Omental fat pad (tissue), 4 donors: Measurements from ENCODE around the gene APBA2. TPM values are rescaled to one million over a fixed set of nuclear protein-coding genes. Genes with fewer than 3 reads are reported as not detected.

Experiments used
- ATAC-seq: fragments of 150-250 bp; one replicate; pipeline ENCODE4 v1.9.1; 2016; ENCODE audit warnings: mild to moderate bottlenecking, moderate library complexity; ENCODE audit not compliant: low FRiP score
- DNase-seq: peaks from one replicate; pipeline ENCODE4 v3.0.0-alpha.2; 2019; ENCODE audit warnings: low spot score
- total RNA-seq, 4 donors: library from RNA; depleted of rRNA; stranded (reverse); fragments of >200 nt; gene quantifications; one replicate each; pipeline ENCODE4 v1.1.0, GENCODE V29; 2016
- TF ChIP-seq, protein P1 (sequence below), 3 donors: fragments of 450-650 bp; IDR thresholded peaks; one replicate each; pipeline ENCODE4 v1.5.1; 2016 to 2017; ENCODE audit warnings: antibody characterized with exemption in 3 of 3, mild to moderate bottlenecking in 3 of 3, moderate library complexity in 2 of 3

The APBA2 gene
- total RNA-seq, 4 donors from 2014 or later: 0.93 to 4.3 (median 2.6) TPM

DNA sequence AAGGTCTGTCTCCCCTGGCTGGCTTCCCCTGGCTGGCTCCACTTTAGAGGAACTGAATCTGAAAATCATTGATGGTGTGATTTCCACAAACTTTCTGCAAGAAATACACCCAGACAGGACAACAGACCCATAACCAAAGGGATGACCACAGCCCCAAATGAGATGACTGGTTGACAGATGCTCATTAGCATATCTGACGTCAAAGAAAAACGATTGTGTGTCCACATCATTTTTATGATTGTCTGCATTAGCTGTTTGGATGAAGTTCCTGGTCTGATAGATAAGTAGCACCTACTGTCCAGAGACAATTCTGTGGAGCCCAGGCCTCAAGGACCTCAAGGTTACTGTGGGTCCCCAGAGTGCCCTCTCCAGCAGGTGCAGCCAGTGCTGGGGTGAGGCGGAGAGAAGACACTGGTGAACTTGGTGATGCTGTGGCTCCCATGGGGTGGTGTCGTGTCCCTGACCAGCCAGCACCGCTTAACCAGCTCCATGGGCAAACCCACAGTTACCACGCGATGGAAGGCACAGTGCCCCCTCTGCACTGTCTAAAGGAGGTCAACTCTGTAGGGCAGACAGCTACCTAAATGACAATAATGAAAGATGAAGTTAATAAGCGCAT lies 256.5 kb downstream of the APBA2 start:
- TF ChIP-seq, protein P1, sequence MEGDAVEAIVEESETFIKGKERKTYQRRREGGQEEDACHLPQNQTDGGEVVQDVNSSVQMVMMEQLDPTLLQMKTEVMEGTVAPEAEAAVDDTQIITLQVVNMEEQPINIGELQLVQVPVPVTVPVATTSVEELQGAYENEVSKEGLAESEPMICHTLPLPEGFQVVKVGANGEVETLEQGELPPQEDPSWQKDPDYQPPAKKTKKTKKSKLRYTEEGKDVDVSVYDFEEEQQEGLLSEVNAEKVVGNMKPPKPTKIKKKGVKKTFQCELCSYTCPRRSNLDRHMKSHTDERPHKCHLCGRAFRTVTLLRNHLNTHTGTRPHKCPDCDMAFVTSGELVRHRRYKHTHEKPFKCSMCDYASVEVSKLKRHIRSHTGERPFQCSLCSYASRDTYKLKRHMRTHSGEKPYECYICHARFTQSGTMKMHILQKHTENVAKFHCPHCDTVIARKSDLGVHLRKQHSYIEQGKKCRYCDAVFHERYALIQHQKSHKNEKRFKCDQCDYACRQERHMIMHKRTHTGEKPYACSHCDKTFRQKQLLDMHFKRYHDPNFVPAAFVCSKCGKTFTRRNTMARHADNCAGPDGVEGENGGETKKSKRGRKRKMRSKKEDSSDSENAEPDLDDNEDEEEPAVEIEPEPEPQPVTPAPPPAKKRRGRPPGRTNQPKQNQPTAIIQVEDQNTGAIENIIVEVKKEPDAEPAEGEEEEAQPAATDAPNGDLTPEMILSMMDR (IDR thresholded peaks at IDR 0.05): no peak
- no peak for DNase-seq
- ATAC-seq: no peak

DNA sequence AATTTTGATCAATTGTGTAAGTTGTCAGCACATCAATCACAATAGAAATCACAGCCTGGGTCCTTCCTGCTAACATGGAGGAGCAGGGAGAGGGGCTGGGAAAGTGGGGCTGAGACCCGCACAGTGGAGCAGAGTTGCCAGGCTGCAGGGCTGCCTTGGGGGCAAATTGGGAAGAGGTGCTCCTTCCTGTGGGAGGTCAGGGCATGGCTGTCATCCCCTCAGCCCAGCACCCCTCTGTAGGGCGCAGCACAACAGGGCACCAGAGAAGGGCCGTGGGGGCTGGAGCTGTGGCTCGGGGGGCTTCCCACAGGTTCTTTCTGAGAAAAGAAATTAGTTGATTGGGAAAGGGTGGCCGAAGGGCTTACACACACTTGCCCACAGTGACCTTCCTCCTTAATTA lies 257.5 kb downstream of the APBA2 start:
- TF ChIP-seq, protein P1 (IDR thresholded peaks at IDR 0.05): no peak
- ATAC-seq: no peak
- DNase-seq: no peak

DNA sequence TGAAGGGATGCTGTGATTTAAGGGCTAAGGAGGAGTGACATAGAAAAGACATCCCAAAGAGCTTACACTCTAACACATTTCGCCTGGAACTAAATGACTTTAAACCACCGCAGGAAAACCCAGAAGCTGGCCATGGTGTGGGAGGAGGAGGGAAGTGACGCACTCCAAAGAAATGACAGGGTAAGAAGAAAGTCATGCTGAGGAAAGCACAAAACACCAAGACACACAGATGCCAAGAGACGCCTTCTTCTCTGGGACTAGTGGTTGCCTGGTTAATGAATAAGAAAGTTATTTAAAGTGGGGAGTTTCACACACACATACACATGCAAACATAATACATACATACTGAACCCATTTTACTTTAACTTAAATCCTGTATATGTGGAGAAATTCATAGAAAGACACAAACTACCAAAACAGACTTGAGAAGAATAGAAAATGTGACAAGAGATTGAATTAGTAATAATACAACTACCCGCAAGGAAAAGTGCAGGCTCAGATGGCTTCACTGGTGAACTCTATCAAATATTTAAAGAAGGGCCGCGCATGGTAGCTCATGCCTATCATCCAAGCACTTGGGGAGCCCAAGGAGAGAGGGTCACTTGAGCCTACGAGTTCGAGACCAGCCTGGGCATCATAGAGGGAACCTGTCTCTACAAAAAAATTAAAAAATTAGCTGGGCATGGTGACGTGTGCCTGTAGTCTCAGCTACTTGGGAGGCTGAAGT lies 258.3 kb downstream of the APBA2 start:
- DNase-seq (no peak), ATAC-seq (no peak)
- TF ChIP-seq, protein P1 (IDR thresholded peaks at IDR 0.05): no peak

DNA sequence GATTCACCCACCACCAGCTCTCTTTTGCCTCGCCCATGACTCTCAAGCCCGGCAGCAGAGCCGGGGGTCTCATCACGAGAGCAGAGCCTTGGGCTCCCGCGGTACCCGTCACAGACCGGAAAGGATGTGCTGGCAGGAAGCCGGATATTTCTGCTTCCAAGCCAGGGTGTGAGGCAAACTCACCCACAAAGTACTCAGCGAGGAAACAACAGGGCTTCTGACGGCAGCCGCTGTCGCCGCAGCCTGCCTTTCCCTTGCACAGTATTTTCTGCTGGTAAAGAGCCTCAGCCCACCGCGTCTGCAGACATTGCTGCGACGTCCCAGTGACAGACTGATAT lies 263.9 kb downstream of the APBA2 start:
- DNase-seq (no peak), ATAC-seq (no peak)
- TF ChIP-seq, protein P1 (IDR thresholded peaks at IDR 0.05): no peak

DNA sequence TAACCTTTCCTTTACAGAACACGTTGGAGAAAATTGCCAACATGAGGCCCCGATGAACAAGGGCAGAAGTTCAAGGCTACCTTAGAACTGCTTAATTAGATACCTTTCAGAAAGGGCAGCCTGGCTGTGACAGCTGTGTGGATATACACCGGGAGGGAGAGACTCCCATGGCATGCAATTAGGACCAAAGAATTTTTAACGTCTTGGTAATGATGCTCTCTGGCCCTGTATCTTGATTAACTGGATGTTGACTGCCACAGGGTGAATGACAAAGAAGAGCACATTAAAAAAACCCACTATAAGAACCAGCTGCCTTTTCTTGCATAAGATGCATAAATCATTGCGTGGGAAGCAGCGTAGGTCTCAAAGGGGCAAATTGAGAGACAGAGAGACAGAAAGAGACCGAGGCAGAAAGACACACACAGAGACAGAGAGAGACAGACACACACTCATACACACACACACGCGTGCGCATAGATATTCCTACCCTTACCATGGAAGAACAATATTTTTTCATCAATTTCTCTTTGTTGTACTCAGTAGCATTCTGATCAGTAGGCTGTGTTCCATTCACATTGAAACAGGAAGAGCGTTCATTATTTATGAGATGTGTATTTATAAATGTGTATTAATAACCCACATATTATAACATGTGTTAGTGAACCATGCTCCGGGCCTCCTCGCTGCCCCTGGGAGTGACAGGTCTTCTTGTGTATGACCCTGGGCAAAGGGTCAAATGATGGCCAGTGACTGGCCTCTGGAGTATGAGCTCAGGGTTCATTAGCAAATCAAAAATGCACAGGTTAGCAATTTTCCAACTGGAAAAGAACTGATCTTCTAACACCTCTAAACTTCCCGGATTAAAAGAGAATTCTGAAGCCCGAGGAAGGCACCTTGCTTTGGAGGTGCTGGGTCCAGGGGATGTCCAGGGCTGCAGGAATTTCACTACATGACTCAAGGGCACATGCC lies 265.0 kb downstream of the APBA2 start:
- TF ChIP-seq, protein P1 (IDR thresholded peaks at IDR 0.05): no peak
- no peak for ATAC-seq

DNA sequence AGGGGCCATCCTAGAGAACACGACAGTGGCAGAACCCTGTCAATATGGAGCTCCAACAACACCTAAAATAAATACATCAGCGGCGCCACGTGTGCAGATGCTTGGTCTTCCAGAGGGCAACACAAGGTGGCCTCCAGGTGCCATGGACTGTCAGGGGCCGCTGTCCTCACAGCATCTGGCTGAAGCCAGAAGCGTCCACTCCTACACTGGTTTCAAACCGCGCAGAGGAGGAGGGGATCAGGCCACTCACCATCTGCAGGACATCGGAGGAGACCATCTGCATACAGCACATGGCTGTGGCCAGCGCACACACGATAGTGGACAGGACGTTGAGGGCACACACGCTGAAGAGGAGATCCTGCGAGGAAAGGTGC lies 265.7 kb downstream of the APBA2 start:
- ATAC-seq (no peak), DNase-seq (no peak)

More for the DNA sequence above, 265.0 kb downstream of the APBA2 start:
- DNase-seq: no peak

More for the DNA sequence above, 265.7 kb downstream of the APBA2 start:
- TF ChIP-seq, protein P1 (IDR thresholded peaks at IDR 0.05): no peak
